ENCODE measurements around the gene TTC21A. TPM values are rescaled to one million over a fixed set of nuclear protein-coding genes. Genes with fewer than 3 reads are reported as not detected.

Gene TTC21A
- total RNA-seq, 1 experiment from 2014 or later, result 5.6 TPM

DNA sequence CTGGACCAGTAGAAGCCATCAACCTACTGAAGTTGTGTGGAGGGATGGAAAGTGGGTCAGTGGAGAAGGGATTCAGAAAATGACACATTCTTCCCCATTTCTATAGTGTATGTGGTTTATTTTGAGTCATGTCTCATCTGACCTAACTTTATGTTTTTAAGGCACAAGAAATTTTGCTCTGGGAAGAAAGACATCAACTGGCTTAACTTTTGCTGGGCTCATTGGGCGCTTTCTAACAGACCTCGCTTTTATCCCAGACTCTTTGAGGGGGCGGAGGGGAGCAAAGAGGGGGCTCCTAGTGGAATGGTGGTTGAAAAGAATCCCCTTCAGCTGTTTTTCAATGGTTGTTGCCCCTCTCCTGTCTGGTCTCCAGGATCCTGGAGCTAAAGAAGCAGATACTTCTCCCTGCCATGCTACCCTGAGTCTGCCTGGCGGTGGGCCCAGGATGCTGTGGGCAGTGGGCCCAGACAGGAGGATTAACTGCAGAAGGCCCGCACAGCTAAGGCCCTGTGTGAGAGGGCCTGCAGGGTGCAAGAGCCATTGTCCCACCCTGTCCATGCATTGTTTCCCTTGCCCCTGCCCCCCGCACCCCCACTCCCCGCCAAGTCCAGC, 31.4 kb downstream of the TTC21A start:
- no peak for DNase-seq (ENCODE audit: low read depth, low spot score)
- Histone ChIP-seq H3K4me2 (ENCODE audit: low read length) (no peak overlapping the region), H4K20me1 (ENCODE audit: insufficient read depth) (no peaks in the 10 kb centered on the region), H3K27ac (ENCODE audit: low read depth, low read length) (no peak overlapping the region), H3K79me2 (ENCODE audit: insufficient read depth, low read length) (peaks cover 8% of the 10 kb centered on the region; the same call in 1 of the 2 replicates), H2AFZ (ENCODE audit: low read depth, low read length, poor library complexity, severe bottlenecking) (no peak overlapping the region), H3K36me3 (ENCODE audit: control insufficient read depth in 1 of 2, insufficient read depth in 2 of 2, low read length in 2 of 2) (peaks cover 11 to 17% of the 10 kb centered on the region in 2 experiments), H3K4me3 (replicated peaks in 1 of 2; ENCODE audit: low read depth in 1 of 2, low read length in 2 of 2) (no peak overlapping the region), H3K9ac (ENCODE audit: low read length) (no peak overlapping the region), H3K9me3 (ENCODE audit: control insufficient read depth in 1 of 2, insufficient read depth in 1 of 2, low read depth in 1 of 2, low read length in 2 of 2) (no peaks in the 10 kb centered on the region), H3K9me2 (ENCODE audit: insufficient read depth) (no peaks in the 10 kb centered on the region), H3K4me1 (ENCODE audit: control insufficient read depth in 1 of 2, insufficient read depth in 2 of 2, low read length in 2 of 2) (peaks cover 34 to 37% of the 10 kb centered on the region in 2 experiments), H3K27me3 (ENCODE audit: insufficient read depth, low read length) (no peaks in the 10 kb centered on the region)
- ChIA-PET POLR2A (no interaction called here), RAD21 (ENCODE audit: low non-redundant PET in 1 of 2, low total read pairs in 2 of 2, uncharacterized antibody in 2 of 2, unreplicated experiment in 2 of 2) (no interaction called here), CTCF (no interaction called here)
- TF ChIP-seq EZH2phosphoT487 (IDR thresholded peaks at IDR 0.05; ENCODE audit: borderline replicate concordance) (no peak), JUND (IDR thresholded peaks at IDR 0.05) (no peak), CTCF (IDR thresholded peaks at IDR 0.05 in 2 of 3, conservative IDR thresholded peaks at IDR 0.05 in 1 of 3; ENCODE audit: borderline replicate concordance in 1 of 3, insufficient read depth in 1 of 3, low read depth in 2 of 3, low read length in 2 of 3) (no peak), SP1 (IDR thresholded peaks at IDR 0.05; ENCODE audit: low read depth) (no peak), EZH2 (IDR thresholded peaks at IDR 0.05) (no peak), SRF (IDR thresholded peaks at IDR 0.05; ENCODE audit: low read depth) (no peak), ELF1 (IDR thresholded peaks at IDR 0.05; ENCODE audit: borderline replicate concordance, low read depth) (no peak)
- no TSS peak for BruUV-seq (replicated peaks)
- intact Hi-C loops (cut with micrococcal nuclease), result no loop called here
- ATAC-seq, result no peak

DNA sequence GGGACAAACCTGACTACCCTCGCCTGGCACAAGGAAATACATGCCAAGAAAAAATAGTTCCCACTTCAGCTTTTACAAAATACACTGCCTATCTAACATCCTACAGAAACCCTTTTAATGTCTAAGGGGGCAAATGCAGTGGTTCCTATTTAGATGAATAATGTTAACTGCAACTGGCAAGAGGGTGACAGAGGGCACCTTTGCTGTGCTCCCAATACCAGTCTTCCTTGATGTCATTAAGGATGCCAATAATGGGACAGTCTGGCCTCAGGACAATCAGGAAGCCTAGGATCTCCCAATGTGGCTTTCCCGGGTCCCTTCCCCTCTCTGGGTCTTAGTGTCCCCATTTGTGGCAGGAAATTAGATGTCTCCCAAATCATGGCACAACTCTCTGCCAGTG, 32.0 kb downstream of the TTC21A start:
- intact Hi-C loops (cut with micrococcal nuclease), result no loop called here
- H3K4me3 ChIP-seq (replicated peaks in 1 of 2; ENCODE audit: low read depth in 1 of 2, low read length in 2 of 2), result no peak overlapping the region
- peaks cover 13 to 22% of the 10 kb centered on the region in 2 experiments for H3K36me3 ChIP-seq (ENCODE audit: control insufficient read depth in 1 of 2, insufficient read depth in 2 of 2, low read length in 2 of 2)
- no peak overlapping the region for H3K9ac ChIP-seq (ENCODE audit: low read length)
- H3K79me2 ChIP-seq (ENCODE audit: insufficient read depth, low read length), result peaks cover 8% of the 10 kb centered on the region; the same call in 1 of the 2 replicates
- no peaks in the 10 kb centered on the region for H3K9me2 ChIP-seq (ENCODE audit: insufficient read depth)
- POLR2A ChIA-PET, result no interaction called here
- DNase-seq (ENCODE audit: low read depth, low spot score), result no peak
- H2AFZ ChIP-seq (ENCODE audit: low read depth, low read length, poor library complexity, severe bottlenecking), result no peak overlapping the region
- RAD21 ChIA-PET (ENCODE audit: low non-redundant PET in 1 of 2, low total read pairs in 2 of 2, uncharacterized antibody in 2 of 2, unreplicated experiment in 2 of 2), result no interaction called here
- H3K4me1 ChIP-seq (ENCODE audit: control insufficient read depth in 1 of 2, insufficient read depth in 2 of 2, low read length in 2 of 2), result peaks cover 34 to 37% of the 10 kb centered on the region in 2 experiments
- no peak for ATAC-seq
- no peaks in the 10 kb centered on the region for H3K9me3 ChIP-seq (ENCODE audit: control insufficient read depth in 1 of 2, insufficient read depth in 1 of 2, low read depth in 1 of 2, low read length in 2 of 2)
- no peaks in the 10 kb centered on the region for H4K20me1 ChIP-seq (ENCODE audit: insufficient read depth)
- CTCF ChIA-PET, result no interaction called here
- H3K4me2 ChIP-seq (ENCODE audit: low read length), result no peak overlapping the region
- no TSS peak for BruUV-seq (replicated peaks)
- H3K27me3 ChIP-seq (ENCODE audit: insufficient read depth, low read length), result no peaks in the 10 kb centered on the region
- no peak overlapping the region for H3K27ac ChIP-seq (ENCODE audit: low read depth, low read length)
- TF ChIP-seq CBX3 (IDR thresholded peaks at IDR 0.05; ENCODE audit: low read depth), result no peak
- no peak for TF ChIP-seq ELF1 (IDR thresholded peaks at IDR 0.05; ENCODE audit: borderline replicate concordance, low read depth)
- no peak for TF ChIP-seq ZFX (IDR thresholded peaks at IDR 0.05)
- TF ChIP-seq TCF7L2 (IDR thresholded peaks at IDR 0.05; ENCODE audit: borderline replicate concordance, extremely low read depth, insufficient read depth, insufficient read length), result no peak
- no peak for TF ChIP-seq SP1 (IDR thresholded peaks at IDR 0.05; ENCODE audit: low read depth)
- TF ChIP-seq POLR2AphosphoS5 (IDR thresholded peaks at IDR 0.05; ENCODE audit: low read depth, low read length), result no peak
- no peak for TF ChIP-seq RAD21 (IDR thresholded peaks at IDR 0.05; ENCODE audit: low read depth)
- no peak for TF ChIP-seq REST (IDR thresholded peaks at IDR 0.05; ENCODE audit: low read depth)

Data from HCT116 (cell line).